ENCODE results near the gene LMAN2L.
A peak's percentile ranks its signal among the peaks of the same experiment; 100 is the strongest.

The LMAN2L gene

DNA sequence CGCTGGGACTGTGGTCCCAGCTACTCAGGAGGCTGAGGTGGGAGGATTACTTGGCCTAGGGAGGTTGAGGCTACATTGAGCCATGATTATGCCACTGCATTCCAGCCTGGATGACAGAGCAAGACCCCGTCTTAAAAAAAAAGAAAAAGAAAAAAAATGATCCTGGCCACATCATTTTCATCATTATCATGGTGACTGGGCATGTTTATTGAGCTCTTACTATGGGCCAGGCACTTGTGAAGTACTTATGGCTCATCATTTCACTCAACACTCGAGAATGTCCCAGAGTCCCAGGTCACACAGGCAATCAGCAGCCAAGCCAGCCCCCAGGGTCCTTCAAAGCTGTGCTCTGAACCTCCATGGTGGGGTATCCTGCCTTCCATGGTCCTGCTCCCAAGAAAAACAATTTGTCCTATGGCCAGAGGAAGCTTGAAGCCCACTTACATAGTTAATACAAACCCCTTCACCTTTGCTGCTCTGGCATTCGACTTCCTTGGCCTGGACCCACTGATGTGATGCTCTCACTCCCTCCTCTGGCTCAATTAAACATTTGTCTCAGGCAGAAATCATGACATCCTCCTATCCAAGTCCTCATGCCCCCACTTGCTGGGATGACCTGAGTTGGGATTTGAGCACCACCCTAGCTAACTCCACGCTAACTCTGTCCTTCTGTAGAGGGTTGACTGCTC, 17.1 kb upstream of the LMAN2L start:
- POLR2A ChIA-PET, result no interaction called here
- CTCF ChIA-PET, result interaction anchor here (0.7 to 1.4 kb wide), 3 partner anchors 10 to 102 kb away, joined by 3 to 6 read pairs (median 3); no protein-coding TSS in a partner anchor
- no peak overlapping the region for H3K4me3 ChIP-seq (ENCODE audit: low read depth, low read length)
- TF ChIP-seq, protein P1, sequence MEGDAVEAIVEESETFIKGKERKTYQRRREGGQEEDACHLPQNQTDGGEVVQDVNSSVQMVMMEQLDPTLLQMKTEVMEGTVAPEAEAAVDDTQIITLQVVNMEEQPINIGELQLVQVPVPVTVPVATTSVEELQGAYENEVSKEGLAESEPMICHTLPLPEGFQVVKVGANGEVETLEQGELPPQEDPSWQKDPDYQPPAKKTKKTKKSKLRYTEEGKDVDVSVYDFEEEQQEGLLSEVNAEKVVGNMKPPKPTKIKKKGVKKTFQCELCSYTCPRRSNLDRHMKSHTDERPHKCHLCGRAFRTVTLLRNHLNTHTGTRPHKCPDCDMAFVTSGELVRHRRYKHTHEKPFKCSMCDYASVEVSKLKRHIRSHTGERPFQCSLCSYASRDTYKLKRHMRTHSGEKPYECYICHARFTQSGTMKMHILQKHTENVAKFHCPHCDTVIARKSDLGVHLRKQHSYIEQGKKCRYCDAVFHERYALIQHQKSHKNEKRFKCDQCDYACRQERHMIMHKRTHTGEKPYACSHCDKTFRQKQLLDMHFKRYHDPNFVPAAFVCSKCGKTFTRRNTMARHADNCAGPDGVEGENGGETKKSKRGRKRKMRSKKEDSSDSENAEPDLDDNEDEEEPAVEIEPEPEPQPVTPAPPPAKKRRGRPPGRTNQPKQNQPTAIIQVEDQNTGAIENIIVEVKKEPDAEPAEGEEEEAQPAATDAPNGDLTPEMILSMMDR (IDR thresholded peaks at IDR 0.05; ENCODE audit: insufficient read depth, low read length, missing control alignments), result no peak
- DNase-seq (ENCODE audit: low read depth, low spot score), result no peak

DNA sequence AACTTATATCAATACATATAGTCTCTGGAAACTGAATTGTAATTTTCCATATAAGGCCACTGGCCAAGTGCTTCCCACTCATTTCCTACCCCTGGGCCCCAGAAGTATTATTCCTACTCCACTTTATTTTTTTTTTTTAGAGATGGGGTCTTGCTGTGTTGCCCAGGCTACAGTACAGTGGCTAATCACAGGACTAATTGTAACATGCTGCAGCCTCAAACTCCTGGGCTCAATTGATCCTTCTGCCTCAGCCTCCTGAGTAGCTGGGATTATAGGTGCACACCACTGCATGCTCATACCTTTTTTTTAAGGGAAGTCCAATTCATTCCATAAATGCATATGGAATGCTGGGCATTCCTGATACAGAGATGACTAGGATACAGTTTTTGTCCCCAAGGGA, 14.5 kb upstream of the LMAN2L start:
- ChIA-PET CTCF (no interaction called here), POLR2A (no interaction called here)
- no peak for DNase-seq (ENCODE audit: low read depth, low spot score)
- TF ChIP-seq, protein P1 (IDR thresholded peaks at IDR 0.05; ENCODE audit: insufficient read depth, low read length, missing control alignments), result no peak
- H3K4me3 ChIP-seq (ENCODE audit: low read depth, low read length), result no peak overlapping the region

DNA sequence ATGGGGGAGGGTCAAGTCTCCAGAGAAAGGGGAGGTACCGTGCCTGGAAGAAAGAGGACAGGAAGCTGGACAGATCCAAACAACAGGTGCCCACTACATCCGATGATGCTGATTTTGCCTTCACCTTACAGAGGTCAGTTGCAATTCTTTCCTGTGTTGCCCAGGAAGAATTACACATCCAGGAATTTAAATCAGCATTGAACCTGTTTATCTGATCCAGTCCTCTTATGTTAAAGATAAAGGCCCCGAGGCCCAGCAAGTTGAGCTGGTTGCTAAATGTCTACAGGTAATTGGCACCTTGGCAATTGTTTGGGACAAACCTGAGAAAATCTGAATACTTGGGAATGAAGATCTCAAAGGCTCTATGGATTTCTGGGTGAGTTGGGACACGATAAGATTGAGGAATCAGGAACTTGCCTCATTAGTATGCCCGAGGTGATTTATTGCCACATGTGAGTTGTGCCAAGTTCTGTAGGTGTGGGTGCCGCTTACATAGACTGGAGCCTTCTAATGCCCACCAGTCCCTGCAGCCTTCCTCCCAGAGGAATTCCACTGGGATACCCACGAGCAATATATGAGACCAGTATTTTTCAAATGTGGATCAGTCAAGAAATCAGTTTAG, 13.9 kb upstream of the LMAN2L start:
- CTCF ChIA-PET, result no interaction called here
- TF ChIP-seq, protein P1 (IDR thresholded peaks at IDR 0.05; ENCODE audit: insufficient read depth, low read length, missing control alignments), result no peak
- H3K4me3 ChIP-seq (ENCODE audit: low read depth, low read length), result no peak overlapping the region
- POLR2A ChIA-PET, result no interaction called here
- DNase-seq (ENCODE audit: low read depth, low spot score), result no peak

DNA sequence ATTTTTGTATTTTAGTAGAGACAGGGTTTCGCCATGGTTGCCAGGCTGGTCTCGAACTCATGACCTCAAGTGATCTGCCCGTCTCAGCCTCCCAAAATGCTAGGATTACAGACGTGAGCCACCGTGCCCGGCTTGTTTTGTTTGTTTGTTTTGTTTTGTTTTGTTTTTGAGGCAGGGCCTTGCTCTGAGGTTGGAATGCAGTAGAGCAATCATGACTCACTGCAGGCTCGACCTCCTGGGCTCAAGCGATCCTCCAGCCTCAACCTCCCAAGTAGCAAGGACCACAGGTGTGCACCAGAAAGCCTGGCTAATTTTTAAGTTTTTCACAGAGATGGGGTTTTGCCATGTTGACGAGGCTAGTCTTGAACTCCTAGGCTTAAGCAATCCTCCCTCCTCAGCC, 11.9 kb upstream of the LMAN2L start:
- POLR2A ChIA-PET, result no interaction called here
- CTCF ChIA-PET, result no interaction called here
- TF ChIP-seq, protein P1 (IDR thresholded peaks at IDR 0.05; ENCODE audit: insufficient read depth, low read length, missing control alignments), result no peak
- no peak for DNase-seq (ENCODE audit: low read depth, low spot score)
- no peak overlapping the region for H3K4me3 ChIP-seq (ENCODE audit: low read depth, low read length)

DNA sequence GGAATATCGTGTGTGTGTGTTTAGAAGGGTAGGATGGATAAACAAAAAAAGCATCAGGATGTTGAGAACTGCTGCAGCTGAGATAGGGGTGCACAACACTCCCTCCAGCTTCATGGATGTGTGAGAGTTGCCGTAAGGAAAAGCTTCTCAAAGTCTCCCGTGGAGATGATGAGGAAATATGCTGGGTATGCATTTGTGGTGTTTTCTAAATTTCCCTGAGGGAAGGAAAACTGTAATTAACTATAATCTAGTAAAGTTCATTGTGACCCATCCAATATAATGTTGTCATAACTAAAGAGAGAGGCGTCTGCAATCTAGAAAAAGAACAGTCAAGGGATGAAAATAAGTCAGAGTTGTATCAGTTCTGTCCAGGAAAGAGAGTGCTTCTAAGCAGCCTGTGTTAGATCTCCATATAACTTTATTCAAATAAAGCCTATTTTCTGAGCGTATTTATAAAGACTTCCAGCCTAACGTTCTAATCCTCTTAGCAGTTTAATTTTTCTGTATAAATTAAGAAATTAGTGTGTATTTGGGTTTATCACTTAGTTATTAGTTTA, 7.3 kb upstream of the LMAN2L start:
- H3K4me3 ChIP-seq (ENCODE audit: low read depth, low read length), result no peak overlapping the region
- POLR2A ChIA-PET, result no interaction called here
- TF ChIP-seq, protein P1 (IDR thresholded peaks at IDR 0.05; ENCODE audit: insufficient read depth, low read length, missing control alignments), result no peak
- no peak for DNase-seq (ENCODE audit: low read depth, low spot score)
- CTCF ChIA-PET, result no interaction called here

DNA sequence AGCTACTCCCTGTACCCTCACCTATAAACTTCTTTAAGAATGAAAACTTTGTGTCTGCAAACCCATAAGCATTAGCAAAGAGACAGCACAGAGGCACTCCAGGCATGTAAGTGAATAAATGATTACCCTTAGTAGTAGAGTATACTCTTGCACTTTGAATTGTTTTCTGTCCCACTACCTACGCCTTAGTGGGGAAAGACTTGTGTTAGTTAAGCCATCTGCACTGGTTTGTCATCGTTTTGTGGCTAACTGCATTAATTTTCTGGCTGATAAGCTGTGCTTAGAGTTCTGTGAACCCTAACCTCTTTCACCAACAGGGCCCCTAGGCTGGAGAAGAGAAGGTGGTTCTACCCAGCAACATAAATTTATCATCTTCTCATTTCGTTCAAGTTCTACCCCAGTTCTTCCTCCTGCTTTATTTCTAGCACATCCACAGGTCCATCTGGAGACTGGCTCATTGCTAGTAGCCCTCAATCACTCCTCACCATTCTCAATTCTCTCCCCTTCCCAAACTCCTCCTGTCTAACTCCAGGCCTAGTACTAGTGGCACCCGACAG, 710 bp downstream of the LMAN2L start:
- H3K4me3 ChIP-seq (ENCODE audit: low read depth, low read length), result peak overlapping the region; percentile 91
- CTCF ChIA-PET, result interaction anchor here (1.3 kb wide), 1 partner anchor 61 kb away, joined by 4 read pairs; no protein-coding TSS in a partner anchor
- DNase-seq (ENCODE audit: low read depth, low spot score), result no peak
- TF ChIP-seq, protein P1 (IDR thresholded peaks at IDR 0.05; ENCODE audit: insufficient read depth, low read length, missing control alignments), result no peak
- POLR2A ChIA-PET, result no interaction called here
